Measurements from ENCODE around the gene PGS1. TPM values are rescaled to one million over a fixed set of nuclear protein-coding genes. Genes with fewer than 3 reads are reported as not detected.

The PGS1 gene
- total and polyA plus RNA-seq, 9 donors: 13.5 to 50.2 (median 35.0) TPM

- intact Hi-C loops (cut with DNase I): loop anchor here in 3 of 4 donors (10.0 kb wide), 2 partner anchors 132 to 312 kb away; no protein-coding TSS in a partner anchor
- DNase-seq: no peak
- TF ChIP-seq, protein P1, sequence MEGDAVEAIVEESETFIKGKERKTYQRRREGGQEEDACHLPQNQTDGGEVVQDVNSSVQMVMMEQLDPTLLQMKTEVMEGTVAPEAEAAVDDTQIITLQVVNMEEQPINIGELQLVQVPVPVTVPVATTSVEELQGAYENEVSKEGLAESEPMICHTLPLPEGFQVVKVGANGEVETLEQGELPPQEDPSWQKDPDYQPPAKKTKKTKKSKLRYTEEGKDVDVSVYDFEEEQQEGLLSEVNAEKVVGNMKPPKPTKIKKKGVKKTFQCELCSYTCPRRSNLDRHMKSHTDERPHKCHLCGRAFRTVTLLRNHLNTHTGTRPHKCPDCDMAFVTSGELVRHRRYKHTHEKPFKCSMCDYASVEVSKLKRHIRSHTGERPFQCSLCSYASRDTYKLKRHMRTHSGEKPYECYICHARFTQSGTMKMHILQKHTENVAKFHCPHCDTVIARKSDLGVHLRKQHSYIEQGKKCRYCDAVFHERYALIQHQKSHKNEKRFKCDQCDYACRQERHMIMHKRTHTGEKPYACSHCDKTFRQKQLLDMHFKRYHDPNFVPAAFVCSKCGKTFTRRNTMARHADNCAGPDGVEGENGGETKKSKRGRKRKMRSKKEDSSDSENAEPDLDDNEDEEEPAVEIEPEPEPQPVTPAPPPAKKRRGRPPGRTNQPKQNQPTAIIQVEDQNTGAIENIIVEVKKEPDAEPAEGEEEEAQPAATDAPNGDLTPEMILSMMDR (IDR thresholded peaks at IDR 0.05): no peak
- no peak for TF ChIP-seq POLR2A (IDR thresholded peaks at IDR 0.05)
- TF ChIP-seq EP300 (IDR thresholded peaks at IDR 0.05): no peak
- no peaks in the 10 kb centered on the region for H3K27me3 ChIP-seq
- H3K4me1 ChIP-seq (ENCODE audit: insufficient read depth): no peaks in the 10 kb centered on the region
- no peak overlapping the region for H3K27ac ChIP-seq
- no peaks in the 10 kb centered on the region for H3K36me3 ChIP-seq
- H3K9me3 ChIP-seq: no peaks in the 10 kb centered on the region
- WGBS, 3 donors: 69 to 73% (median 70%) methylated on average over 11 of the region's 11 CpGs
- no peak overlapping the region for H3K4me3 ChIP-seq
Observed at GRCh38 chr17:78427140-78427539, 48.7 kb downstream of the PGS1 start.

DNA sequence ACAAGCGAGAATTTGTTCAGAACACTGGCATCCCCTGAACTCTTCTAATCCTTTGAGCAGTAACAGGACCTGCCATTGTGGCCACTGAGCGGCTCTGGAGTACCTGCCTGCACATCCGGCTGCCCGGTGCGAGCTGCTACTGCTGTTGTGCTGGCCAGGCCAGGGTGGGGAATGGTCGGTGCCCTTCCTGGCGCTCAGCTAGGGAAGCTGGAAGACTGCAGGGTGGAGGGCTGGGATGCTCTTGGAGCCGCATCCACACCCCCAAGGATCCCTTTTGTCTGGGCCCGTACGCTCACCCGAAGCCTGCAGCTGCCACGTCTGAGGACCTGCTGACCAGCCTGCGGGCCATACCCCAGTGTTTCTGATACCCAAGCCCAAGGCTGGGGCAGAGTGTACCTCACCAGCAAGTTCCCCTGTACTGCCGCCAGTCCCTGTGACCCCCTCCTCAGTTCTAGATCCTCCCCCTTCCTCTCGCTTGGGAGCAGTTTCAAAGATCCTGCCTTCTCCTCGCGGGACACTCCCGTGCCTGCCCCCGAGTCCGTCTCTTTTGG, 49.7 kb downstream of the PGS1 start:
- no peak overlapping the region for H3K4me3 ChIP-seq
- no peaks in the 10 kb centered on the region for H3K36me3 ChIP-seq
- TF ChIP-seq POLR2A (IDR thresholded peaks at IDR 0.05): no peak
- TF ChIP-seq, protein P1 (IDR thresholded peaks at IDR 0.05): no peak
- TF ChIP-seq EP300 (IDR thresholded peaks at IDR 0.05): no peak
- H3K27ac ChIP-seq: no peak overlapping the region
- WGBS, 3 donors: 65 to 72% (median 66%) methylated on average over 20 of the region's 20 CpGs
- no peaks in the 10 kb centered on the region for H3K27me3 ChIP-seq
- intact Hi-C loops (cut with DNase I): loop anchor here in 3 of 4 donors (10.0 kb wide), 2 partner anchors 133 to 313 kb away; no protein-coding TSS in a partner anchor
- no peak for DNase-seq
- no peaks in the 10 kb centered on the region for H3K9me3 ChIP-seq
- H3K4me1 ChIP-seq (ENCODE audit: insufficient read depth): no peaks in the 10 kb centered on the region

DNA sequence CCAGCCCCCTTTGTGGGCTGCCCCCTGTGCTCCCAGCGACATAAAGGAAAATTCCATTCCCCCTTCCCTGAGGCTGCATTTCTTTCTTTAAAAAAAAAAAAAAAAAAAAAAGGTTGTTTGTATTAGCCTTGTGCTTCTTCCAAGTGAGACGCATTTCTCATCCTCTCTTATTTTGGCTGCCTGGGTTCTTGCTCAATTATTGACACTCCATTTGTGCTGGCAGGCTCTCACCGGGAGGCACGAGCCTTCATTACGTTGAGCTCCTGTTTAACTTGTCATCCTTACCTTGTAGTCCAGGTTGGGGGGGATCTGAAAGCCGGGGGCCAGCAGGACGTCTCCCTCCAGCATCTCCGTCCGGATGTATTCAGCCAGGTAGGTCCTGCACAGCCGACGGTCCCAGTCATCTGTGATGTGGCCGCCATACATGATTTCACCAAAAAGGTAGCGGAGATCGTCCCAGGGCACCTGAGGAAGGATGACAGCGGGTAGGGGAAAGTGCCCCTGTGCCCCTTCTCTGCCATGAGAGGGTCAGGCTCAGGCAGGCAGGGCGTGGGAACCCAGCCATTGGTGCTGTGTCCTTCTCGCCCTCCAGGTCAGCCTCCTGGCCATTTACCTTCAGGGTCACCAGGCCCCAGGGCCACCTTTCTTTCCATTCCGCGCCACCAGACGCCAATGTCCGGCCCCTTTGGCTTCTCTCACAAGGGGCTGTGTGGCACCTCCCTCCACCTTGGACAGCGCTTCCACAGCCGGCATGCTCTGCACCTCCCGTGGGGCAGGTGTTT, 50.6 kb downstream of the PGS1 start:
- TF ChIP-seq POLR2A (IDR thresholded peaks at IDR 0.05) (no peak), EP300 (IDR thresholded peaks at IDR 0.05) (no peak)
- TF ChIP-seq, protein P1 (IDR thresholded peaks at IDR 0.05): no peak
- no peaks in the 10 kb centered on the region for H3K9me3 ChIP-seq
- intact Hi-C loops (cut with DNase I): loop anchor here in 3 of 4 donors (10.0 kb wide), 2 partner anchors 134 to 314 kb away; no protein-coding TSS in a partner anchor
- 66 to 69% (median 66%) methylated on average over 24 of the region's 24 CpGs for WGBS, 3 donors
- H3K4me1 ChIP-seq (ENCODE audit: insufficient read depth): no peaks in the 10 kb centered on the region
- no peak overlapping the region for H3K27ac ChIP-seq
- no peaks in the 10 kb centered on the region for H3K27me3 ChIP-seq
- no peak overlapping the region for H3K4me3 ChIP-seq
- no peaks in the 10 kb centered on the region for H3K36me3 ChIP-seq
- no peak for DNase-seq

DNA sequence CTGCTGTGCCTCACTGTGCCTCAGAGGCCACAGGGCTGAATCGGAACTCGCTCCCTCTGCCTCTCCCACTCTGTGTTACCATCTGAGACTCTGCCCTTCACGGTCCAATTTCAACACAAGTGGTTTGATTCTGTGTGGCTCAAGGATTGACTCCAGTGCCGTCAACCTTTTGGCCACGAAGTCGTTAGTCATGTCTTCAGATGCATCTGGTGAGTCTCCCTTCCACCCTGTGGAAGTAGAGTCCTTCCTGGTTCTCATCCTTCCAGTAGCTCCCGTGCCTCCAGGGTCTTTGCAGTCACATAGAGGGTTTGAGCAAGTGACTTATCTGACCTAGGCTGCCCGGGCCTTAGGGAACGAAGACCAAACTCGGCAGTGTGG, 51.2 kb downstream of the PGS1 start:
- DNase-seq: no peak
- no peak overlapping the region for H3K4me3 ChIP-seq
- no peaks in the 10 kb centered on the region for H3K27me3 ChIP-seq
- TF ChIP-seq, protein P1 (IDR thresholded peaks at IDR 0.05): no peak
- no peak for TF ChIP-seq EP300 (IDR thresholded peaks at IDR 0.05)
- no peak for TF ChIP-seq POLR2A (IDR thresholded peaks at IDR 0.05)
- 78 to 81% (median 79%) methylated on average over 10 of the region's 10 CpGs for WGBS, 3 donors
- no peaks in the 10 kb centered on the region for H3K4me1 ChIP-seq (ENCODE audit: insufficient read depth)
- intact Hi-C loops (cut with DNase I): loop anchor here in 3 of 4 donors (10.0 kb wide), 2 partner anchors 135 to 315 kb away; no protein-coding TSS in a partner anchor
- H3K9me3 ChIP-seq: no peaks in the 10 kb centered on the region
- no peak overlapping the region for H3K27ac ChIP-seq
- no peaks in the 10 kb centered on the region for H3K36me3 ChIP-seq

Data from ovary (tissue), 9 donors.